Measurements from ENCODE around the gene FBXO42. TPM values are rescaled to one million over a fixed set of nuclear protein-coding genes. Genes with fewer than 3 reads are reported as not detected.
"Not testable (repeated sequence)": the region's sequence is repeated elsewhere in the genome, so short reads cannot be mapped to it uniquely, and the experiment has no call there.

Gene FBXO42
- total RNA-seq, 1 donor from 2014 or later = 16.1 TPM

DNA sequence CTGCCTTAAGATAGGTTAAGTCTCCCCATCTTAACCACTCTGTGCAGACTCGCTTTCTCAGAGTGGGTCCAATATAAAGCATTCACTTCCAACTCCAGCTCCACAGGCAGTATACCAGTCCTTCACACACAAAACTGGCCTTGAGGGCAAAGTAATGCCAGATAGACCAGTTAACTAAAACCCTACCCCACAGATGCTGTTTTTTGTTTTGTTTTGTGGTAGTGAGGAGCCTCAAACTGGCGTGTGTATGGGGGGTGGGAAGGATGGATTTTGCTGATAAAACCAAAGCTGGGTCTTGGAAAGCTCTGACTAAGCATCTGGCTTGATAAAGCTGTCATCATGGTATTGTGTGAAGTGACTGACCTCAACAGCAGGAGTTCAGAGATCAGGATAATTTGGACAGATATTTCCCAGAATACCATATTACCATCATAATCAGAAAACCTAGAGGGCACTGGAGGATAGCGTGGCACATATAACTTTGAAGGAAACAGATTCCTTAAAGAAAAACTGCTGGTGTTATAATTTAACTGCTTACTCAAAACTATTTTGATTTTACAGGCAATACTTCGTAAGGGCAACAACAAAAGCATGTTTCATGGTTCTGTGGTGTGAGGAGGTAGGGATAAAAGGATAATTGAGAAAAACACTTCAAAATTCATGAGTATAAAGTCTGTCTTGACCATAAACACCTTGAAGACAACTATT lies 85.7 kb downstream of the FBXO42 start:
- DNase-seq (ENCODE audit: low spot score) = peak; percentile 62

DNA sequence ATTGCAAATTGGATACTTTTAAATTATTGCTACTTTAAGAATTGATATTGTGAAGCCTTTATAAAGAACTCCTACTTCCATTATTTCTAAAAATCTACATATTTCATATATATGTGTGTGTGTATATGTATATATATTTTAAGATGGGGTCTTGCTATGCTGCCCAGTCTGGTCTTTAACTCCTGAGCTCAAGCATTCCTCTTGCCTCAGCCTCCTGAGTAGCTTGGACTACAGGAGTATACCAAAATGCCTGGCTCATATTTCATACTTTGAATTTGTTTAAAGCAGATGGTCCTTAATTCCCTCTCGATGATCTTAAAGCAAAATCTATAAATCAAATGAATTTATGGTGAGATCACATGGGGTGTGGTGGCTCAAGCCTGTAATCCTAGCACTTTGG lies 90.2 kb downstream of the FBXO42 start:
- DNase-seq (ENCODE audit: low spot score) = no peak

DNA sequence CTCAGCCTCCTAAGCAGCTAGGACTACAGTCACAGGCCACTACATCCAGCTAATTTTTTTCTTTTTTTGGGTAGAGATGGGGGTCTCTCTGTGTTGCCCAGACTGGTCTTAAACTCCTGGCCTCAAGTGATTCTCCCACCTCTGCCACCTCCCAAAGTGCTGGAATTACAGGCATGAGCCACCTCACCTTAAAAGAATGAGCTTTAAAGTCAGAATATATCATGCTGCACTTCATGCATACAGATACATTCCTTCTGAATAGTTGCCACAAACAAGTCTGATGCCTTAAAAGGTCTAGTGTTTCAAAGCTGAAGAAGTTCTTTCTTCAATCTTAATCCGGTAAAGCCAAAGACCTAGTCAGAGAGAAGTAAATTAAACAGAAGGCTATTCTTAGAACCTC lies 91.5 kb downstream of the FBXO42 start:
- DNase-seq (ENCODE audit: low spot score) = no peak

DNA sequence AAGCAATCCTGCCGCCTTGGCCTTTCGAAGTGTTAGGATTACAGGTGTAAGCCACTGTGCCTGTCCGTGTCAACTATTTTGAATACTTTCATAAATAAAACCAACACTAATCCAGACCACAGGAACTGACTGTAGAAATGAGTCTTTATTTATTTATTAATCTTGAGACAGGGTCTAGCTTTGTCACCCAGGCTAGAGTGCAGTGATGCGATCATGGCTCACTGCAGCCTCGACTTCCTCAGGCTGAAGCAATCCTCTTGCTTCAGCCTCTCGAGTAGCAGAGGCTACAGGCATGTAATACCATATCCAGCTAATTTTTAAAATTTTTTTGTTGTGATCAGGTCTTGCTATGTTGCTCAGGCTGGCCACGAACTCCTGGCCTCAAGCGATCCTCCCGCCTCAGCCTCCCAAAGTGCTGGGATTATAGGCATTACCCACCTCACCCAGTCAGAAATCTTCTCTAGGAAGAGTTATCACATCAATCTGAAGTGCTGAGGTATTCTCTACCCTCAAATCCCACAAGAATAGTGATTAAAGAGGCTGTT lies 93.6 kb downstream of the FBXO42 start:
- no peak for DNase-seq (ENCODE audit: low spot score)

DNA sequence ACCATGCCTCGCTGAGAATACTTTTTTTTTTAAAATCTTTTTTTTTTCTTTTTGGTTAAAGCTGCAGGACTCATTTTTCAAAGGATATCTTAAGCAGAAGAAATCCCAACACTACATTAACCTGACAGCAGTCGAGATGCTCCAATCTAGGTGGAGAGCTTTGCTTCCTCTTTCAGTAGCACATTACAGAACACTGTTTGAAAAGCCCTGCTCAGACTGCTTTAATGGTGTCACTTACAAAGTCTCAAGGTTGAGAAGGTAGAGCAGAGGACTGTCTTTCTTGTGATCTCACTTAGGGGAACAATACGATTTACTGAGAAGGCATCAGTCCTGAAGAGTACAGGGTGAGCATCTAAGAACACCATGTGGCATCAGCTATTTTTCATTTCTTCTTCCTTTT lies 94.3 kb downstream of the FBXO42 start:
- no peak for DNase-seq (ENCODE audit: low spot score)

DNA sequence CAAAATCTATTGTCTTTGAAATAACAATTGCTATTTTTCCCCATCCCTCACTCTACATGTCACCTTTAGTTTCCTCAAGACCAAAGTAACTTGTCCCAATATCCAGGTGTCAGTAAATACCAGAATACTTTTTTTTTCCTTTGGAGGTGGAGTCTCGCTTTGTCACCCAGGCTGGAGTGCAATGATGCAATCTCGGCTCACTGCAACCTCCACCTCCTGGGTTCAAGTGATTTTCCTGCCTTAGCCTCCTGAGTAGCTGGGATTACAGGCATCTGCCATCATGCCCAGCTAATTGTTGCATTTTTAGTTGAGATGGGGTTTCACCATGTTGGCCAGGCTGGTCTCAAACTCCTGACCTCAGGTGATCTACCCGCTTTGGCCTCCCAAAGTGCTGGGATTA lies 94.7 kb downstream of the FBXO42 start:
- DNase-seq (ENCODE audit: low spot score) = not testable (repeated sequence)

DNA sequence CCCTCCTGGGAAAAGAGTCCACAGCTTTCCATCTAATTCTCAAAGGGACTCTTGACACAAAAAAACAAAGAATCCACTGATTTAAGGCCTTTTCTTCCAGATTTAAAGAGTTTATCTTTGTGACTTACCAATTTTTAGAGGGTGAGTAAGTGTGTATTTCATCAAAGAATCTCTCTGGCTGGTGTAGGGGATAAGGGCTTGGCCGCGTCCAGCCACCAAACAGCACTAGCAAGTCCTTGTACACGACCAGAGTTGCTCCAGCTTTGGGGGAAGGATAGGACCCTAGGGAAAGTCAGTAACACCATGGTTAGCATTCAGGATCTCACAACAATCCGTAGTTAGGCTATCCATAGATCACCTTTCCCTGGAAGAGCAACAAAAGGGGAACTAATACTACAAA lies 95.8 kb downstream of the FBXO42 start:
- no peak for DNase-seq (ENCODE audit: low spot score)

DNA sequence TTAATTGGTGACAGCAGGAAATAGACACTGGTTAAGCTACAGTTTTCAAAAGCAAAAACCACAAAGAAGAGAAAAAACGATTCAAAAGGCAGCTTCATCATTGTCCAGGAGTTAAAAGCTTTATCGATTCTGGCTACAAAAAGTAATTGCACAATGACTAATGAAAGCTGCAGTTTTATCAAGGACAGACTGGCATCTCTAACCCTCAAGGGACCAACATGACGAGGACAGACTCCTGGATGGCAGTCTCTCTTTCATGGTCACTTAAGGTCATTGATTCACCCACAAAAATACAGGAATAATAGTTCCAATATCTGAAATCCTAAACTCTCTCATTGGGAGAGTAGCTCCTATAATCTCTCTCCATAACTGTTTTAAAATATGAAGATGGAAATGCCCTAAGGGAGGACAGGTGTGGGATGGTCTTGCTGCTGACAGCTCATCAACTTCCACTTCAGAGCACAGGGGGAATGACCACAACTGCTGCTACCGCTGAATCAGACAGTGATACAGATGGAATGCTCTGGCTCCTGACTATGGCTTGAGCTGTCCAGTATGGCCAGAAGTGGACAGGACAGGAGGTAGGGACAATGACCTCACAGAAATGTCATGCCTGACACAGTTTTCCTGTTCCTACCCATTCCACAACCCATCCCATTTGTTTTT lies 97.9 kb downstream of the FBXO42 start:
- DNase-seq (ENCODE audit: low spot score) = no peak

DNA sequence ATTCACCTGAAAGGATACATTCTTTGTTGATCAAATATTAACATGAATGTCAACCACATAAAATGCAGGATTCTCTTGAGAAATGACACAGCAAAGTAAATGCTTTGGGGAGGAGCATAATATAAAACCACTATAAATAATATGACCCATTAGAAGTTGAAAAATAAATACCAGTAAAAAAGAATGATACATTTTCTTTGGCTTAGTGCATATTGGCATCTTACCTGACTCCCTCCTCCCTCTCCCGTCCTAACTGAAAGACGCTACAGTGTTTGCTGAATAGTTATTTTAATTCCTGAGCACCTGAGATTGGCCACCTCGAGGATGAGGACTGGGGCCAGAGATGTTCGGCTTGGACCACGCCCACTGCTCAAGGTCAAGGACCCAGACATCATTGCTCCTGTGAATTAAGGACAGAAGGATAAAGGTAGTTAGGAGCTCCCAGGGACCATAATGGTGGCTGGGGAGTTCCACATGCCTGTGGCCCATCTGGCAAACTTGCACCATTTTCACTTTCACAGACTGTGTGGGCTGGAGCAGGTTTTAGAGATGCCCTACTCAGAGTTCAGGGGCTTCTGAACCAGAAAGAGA lies 98.9 kb downstream of the FBXO42 start:
- no peak for DNase-seq (ENCODE audit: low spot score)

DNA sequence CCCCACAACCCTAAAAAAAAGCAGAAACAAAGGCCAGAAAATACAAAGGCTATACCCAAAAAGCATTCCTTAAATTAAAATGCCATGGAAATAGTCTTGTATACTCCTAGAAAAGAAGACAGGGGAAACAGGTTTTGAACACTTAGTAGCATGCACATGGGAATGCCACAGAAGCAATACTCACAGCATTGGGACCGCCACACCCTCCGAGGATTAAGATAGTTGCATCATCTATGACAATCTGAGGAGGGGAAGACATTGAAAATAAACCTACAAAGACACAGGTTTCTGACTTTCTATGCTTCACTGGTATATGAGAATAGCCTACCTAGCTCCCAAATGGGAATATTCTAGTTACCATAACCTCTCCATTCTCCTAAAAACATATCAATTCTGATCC lies 99.4 kb downstream of the FBXO42 start:
- no peak for DNase-seq (ENCODE audit: low spot score)

DNA sequence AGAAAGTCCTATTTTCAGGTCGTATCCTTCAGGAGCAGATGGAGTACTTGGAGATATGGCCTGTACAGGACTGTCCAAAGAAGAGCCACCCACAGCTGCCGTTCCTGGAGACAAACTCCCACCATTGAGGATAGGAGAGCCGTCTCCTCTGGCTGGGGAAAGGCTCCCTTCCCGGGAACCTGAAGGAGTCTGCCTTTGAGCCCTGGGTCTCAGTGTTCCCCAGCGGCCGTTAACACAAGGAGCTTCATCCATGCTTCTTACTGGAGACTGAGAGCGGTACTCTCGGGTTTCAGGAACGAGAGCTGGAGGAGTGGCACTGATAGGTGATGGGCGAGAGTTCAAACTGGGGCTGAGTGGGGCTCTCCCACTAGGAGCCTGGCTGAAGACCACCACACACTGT lies 100.9 kb downstream of the FBXO42 start:
- DNase-seq (ENCODE audit: low spot score) = no peak

DNA sequence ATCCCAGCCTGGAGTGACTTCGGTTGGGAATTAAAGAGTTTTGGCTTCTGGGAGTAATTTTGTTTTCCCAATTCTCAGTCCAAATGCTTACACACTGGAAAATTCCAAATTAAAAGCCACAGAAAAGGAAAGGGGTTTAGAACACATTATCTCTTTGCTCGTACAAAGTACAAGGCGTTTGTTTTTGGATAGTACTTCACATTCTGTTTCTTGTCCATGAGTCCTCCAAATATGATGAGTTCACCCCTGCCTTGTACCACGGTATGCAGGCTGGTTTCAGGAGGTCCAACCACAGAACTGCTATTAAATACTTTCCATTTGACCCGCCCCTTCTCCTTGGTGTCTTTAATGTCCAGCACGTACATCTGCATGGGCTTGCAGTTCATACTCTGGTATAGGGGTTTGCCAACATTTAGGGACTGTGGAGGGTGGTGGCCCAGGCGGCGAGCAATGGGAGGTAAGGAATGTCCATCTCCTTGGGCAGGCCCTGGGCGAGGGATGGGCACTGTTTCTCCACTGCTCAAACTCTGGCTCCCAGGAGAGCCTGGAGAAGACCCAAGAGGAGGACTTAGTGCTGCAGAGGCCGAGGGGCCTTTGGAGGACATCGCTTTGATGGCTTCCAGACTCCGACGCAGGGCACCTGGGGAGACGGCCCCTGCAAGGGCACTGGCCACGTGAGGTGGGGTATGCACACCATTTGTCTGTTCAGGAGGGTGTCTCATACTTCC lies 101.6 kb downstream of the FBXO42 start:
- no peak for DNase-seq (ENCODE audit: low spot score)

DNA sequence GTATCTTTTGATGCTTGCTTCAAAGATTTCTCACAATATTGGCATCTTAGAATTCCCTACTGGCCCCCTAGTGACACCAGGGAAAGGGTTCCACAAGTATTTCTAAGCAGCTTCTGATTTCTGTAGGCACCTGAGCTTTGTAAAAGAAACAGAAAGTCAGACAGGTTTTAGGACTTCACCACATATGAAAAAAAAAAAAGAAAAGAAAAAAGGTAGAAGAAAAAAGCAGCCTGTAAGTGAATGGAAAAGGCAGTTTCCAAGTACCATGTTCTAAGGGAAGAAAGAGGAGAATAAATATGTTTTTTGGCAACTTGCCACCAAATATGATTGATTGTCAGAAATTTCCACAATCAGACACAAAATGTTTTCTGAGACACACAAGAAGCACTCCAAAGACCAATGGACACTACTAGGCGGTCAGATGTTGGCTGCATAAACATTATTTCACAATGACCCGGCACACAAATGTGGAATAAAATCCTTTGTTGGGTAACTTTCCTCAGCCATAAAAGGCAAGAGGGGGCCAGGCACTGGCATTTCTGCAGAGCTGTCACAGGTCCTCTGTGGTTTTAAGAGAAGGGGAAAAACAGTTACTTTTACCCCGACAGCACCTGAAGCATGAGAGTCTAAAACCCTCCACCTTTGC lies 102.6 kb downstream of the FBXO42 start:
- DNase-seq (ENCODE audit: low spot score) = peak; percentile 53

DNA sequence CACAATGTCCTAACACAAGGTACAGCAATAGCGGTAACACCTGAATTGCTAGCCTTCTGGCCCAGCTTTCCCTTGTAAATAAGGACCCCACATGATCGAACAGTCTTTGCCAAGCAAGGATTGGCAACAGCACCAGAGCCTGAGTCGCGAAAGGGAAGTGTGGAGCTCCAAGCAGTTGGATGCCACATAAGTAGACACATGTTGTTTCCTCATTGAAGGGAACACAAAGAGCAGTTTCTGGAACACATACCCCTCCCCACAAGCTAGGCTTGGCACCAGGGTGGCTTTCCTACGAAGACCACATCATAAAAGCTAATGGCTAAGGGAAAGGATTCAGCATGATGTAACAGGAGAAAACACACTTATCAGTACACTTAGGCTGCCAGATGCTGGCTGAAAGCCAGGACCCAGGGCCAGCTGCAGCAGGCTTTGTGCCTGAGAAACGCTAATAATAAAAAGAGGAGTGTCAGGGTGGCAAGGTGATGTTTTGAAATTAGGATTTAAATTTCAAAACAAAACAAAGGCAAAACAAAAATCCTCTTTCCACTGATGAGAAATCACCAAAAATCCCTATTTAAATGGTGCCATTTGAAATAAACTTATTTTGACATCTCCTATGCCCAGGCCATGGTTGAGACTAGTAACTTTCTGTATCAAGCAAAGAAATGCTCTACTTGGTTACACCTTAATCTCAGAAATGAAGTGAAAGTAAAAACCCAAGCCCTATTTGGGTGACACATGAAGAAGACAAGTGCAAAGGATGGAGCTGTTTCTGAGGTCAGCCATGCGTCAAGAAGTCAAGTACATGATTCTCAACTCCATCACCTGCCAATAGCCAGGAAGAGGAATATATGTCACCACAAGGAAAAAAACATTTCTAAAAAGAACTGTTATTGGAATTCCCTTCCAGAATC lies 103.4 kb downstream of the FBXO42 start:
- peak; percentile 85 for DNase-seq (ENCODE audit: low spot score)

DNA sequence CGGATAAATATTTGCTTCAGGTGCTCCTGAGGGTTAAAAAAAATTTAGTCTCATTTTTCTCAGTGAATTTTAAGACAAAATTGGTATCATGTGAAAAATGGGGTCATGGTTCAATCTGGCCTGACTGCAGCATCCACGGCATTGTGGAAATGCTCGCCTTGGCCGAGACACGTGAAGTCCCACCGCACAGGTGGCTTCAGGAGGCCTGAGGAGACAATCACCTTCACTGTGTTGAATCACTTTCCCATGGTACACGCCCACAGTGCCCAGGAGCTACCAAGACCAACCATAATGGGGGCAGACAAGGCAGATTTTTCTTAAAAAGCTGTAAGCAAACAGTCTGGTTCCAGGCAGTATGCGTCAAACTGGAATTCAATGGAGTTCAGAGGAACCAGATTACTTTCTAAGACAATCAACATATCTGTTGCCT lies 104.3 kb downstream of the FBXO42 start:
- no peak for DNase-seq (ENCODE audit: low spot score)

DNA sequence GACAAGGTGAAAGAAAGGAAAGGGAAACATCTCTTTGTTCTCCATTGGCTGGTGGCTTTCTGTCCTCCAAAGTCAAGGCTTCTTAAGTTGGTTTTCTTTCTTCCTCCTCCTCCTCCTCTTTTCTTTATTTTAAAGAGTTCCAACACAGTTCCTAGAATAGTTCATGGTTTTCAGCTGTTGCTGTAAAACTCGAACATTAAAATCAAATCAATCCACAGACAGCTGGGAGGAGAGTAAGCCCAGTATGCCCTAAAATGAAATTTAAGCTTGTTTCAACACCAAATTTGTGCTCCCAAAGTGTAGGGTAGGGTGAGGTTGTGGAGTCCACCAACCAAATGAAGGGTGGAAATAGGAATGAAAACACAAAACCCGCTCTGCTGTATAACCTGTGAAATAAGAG lies 104.8 kb downstream of the FBXO42 start:
- no peak for DNase-seq (ENCODE audit: low spot score)

DNA sequence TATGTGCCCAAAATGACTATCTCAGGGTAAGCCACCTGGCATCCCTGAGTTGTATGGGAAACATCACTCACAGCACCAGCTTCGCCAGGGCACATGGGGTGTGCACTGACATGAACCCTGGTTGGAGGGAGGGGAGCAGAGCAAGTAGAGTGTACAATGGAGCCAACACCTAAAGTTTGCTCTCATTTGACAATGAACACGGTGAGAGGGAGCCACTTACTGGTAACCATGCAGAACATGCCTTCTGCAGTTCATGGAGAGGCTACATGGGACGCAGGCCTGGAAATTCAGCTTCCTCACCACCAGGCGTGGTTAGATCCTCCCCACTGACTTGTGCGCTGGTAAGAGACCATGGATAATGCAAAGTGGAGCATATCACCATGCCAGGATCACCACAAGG lies 105.3 kb downstream of the FBXO42 start:
- no peak for DNase-seq (ENCODE audit: low spot score)

DNA sequence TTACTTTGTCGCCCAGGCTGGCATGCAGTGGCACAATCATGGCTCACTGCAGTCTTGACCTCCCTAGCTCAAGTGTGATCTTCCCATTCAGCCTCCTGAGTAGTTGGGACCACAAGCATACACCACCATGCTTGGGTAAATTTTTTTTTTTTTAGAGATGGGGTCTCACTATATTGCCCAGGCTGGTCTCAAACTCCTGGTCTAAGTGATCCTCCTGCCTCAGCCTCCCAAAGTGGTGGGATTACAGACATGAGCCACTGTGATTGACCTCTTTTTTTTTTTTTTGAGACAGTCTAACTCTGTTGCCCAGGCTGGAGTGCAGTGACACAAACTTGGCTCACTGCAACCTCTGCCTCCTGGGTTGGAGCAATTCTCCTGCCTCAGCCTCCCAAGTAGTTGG lies 106.0 kb downstream of the FBXO42 start:
- not testable (repeated sequence) for DNase-seq (ENCODE audit: low spot score)

DNA sequence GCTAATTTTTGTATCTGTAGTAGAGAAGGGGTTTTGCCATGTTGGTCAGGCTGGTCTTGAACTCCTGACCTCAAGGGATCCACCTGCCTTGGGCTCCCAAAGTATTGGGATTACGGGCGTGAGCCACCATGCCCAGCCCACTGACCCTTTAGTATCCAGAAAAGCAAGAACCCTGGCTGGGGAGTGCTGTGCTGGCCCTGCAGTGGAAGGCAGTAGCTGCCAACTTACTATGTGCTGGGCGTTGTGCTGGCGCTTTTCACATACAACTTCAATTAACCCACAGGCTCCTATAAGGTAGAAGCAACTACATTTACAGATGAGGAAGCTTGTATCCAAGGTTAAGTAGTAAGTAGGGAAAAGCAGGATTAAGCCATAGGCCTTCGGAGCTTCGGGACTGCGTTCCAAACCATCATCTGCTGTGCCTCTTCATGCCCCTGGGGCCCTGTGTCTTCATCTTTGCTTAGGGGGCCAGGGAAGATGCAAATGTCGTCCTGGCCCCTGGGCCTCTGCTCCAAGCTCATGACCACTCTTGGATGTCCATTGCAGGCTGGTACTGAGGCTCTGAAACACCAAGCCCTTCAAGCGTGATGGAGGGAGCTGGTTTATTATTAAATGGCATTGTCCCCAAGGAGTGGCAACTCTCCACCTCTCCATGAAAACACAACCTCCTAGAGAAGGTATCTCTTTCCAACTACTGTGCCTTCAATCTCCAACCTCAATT lies 106.6 kb downstream of the FBXO42 start:
- no peak for DNase-seq (ENCODE audit: low spot score)

All from umbilical cord (tissue), 2 donors.